Gastrocnemius medialis (tissue), 4 donors: ENCODE data around the gene TSPAN9. TPM values are rescaled to one million over a fixed set of nuclear protein-coding genes. Genes with fewer than 3 reads are reported as not detected.

Experiments
- ATAC-seq, 2 donors: fragments of 150-250 bp; one replicate each; pipeline ENCODE4 v1.9.1; 2016
- DNase-seq, 2 donors: peaks; one replicate each; pipeline ENCODE4 v3.0.0-alpha.2; 2019
- H3K27ac ChIP-seq, 4 donors: fragments of 200-600 bp; sonication (generic); 1 replicate in 1 of 4; 2 replicates in 3 of 4; pipeline ENCODE4 v1.5.1; 2016 to 2018; ENCODE audit warnings: mild to moderate bottlenecking in 2 of 4, moderate library complexity in 1 of 4
- H3K27me3 ChIP-seq, 3 donors: fragments of 200-600 bp; sonication (generic) in 2 of 3; 1 replicate in 1 of 3; 2 replicates in 2 of 3; pipeline versions ENCODE4 v1.5.1 to v1.6.0; 2016 to 2019; ENCODE audit warnings: mild to moderate bottlenecking in 1 of 3, moderate library complexity in 1 of 3
- H3K36me3 ChIP-seq, 2 donors: fragments of 200-600 bp; sonication (generic) in 1 of 2; one replicate each; pipeline ENCODE4 v1.5.1; 2017 to 2018
- H3K4me1 ChIP-seq, 2 donors: fragments of 200-600 bp; sonication (generic) in 1 of 2; one replicate each; pipeline ENCODE4 v1.5.1; 2016 to 2017; ENCODE audit warnings: mild to moderate bottlenecking in 2 of 2
- H3K4me3 ChIP-seq, 4 donors: fragments of 200-600 bp; sonication (generic) in 3 of 4; 1 replicate in 1 of 4; 2 replicates in 3 of 4; pipeline ENCODE4 v1.5.1; 2016 to 2019; ENCODE audit warnings: mild to moderate bottlenecking in 2 of 4
- H3K9me3 ChIP-seq, 3 donors: fragments of 200-600 bp; sonication (generic) in 2 of 3; 1 replicate in 1 of 3; 2 replicates in 2 of 3; pipeline ENCODE4 v1.5.1; 2016 to 2019
- POLR2A ChIP-seq, 2 donors: fragments of 450-650 bp; IDR thresholded peaks; one replicate each; pipeline ENCODE4 v1.6.1; 2017; ENCODE audit warnings: antibody characterized with exemption in 2 of 2, mild to moderate bottlenecking in 2 of 2, moderate library complexity in 2 of 2
- in situ Hi-C, 4 donors: fragments of 200-750 bp; cut with MboI; loops; one replicate each; pipeline versions ENCODE4 v1.15.0 to v1.8.0; 2017; ENCODE audit warnings: low sequenced_read_pairs in 4 of 4
- intact Hi-C: fragments of 100-400 bp; cut with DNase I; formaldehyde crosslinking; loops from one replicate; pipeline ENCODE4 v1.15.1; 2023; ENCODE audit warnings: low total_unique reads
- total RNA-seq, 4 donors: library from RNA; depleted of rRNA; stranded (reverse); fragments of >200 nt; gene quantifications; one replicate each; pipeline versions ENCODE4 v1.1.0 to v1.2.3, GENCODE V29; 2016
- TF ChIP-seq, protein P1 (sequence below), 5 experiments: fragments of 450-650 bp in 3 of 5; fragments of 200-600 bp in 2 of 5; sonication (generic) in 2 of 5; IDR thresholded peaks in 4 of 5; conservative IDR thresholded peaks in 1 of 5; 1 replicate in 4 of 5; 2 replicates in 1 of 5; pipeline ENCODE4 v1.5.1; 2016 to 2019; ENCODE audit warnings: antibody characterized with exemption in 5 of 5, mild to moderate bottlenecking in 3 of 5, moderate library complexity in 3 of 5

TSPAN9 gene
- total RNA-seq, 4 donors from 2014 or later = 4.7 to 9.4 (median 7.4) TPM

DNA sequence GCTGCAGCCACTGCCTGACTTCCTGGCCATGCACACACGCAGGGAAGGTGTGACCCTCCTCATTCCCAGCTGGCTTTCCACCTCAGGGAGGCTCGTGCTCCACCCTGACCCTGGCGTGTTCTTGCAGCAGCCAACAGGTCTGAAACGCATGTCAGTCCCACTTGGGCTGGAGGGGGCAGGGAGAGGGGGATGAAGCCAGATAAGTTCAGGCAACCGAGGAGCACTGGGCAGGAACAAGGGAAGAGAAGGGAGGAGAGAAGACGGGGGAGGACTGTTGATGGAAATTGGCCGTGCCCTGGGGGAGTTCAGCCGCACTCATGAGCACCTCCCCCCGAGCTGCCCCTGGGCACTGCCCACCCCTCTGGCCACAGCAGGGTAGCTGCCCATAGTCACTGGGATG is 231.4 kb downstream of the TSPAN9 start:
- in situ Hi-C loops (loop anchor here in 1 of 4 donors (25.0 kb wide), 1 partner anchor 329 kb away; no protein-coding TSS in a partner anchor), intact Hi-C loops (loop anchor here (10.0 kb wide), 1 partner anchor 346 kb away; no protein-coding TSS in a partner anchor)
- H3K4me3 ChIP-seq = no peak overlapping the region
- TF ChIP-seq, protein P1, sequence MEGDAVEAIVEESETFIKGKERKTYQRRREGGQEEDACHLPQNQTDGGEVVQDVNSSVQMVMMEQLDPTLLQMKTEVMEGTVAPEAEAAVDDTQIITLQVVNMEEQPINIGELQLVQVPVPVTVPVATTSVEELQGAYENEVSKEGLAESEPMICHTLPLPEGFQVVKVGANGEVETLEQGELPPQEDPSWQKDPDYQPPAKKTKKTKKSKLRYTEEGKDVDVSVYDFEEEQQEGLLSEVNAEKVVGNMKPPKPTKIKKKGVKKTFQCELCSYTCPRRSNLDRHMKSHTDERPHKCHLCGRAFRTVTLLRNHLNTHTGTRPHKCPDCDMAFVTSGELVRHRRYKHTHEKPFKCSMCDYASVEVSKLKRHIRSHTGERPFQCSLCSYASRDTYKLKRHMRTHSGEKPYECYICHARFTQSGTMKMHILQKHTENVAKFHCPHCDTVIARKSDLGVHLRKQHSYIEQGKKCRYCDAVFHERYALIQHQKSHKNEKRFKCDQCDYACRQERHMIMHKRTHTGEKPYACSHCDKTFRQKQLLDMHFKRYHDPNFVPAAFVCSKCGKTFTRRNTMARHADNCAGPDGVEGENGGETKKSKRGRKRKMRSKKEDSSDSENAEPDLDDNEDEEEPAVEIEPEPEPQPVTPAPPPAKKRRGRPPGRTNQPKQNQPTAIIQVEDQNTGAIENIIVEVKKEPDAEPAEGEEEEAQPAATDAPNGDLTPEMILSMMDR (IDR thresholded peaks at IDR 0.05 in 4 of 5, conservative IDR thresholded peaks at IDR 0.05 in 1 of 5) = no peak
- TF ChIP-seq POLR2A (IDR thresholded peaks at IDR 0.05) = no peak
- H3K9me3 ChIP-seq = no peaks in the 10 kb centered on the region
- no peak for DNase-seq
- peaks cover 0 to 4% of the 10 kb centered on the region in 2 donors for H3K4me1 ChIP-seq
- no peak for ATAC-seq
- H3K36me3 ChIP-seq = no peaks in the 10 kb centered on the region
- no peaks in the 10 kb centered on the region for H3K27me3 ChIP-seq
- no peak overlapping the region for H3K27ac ChIP-seq

DNA sequence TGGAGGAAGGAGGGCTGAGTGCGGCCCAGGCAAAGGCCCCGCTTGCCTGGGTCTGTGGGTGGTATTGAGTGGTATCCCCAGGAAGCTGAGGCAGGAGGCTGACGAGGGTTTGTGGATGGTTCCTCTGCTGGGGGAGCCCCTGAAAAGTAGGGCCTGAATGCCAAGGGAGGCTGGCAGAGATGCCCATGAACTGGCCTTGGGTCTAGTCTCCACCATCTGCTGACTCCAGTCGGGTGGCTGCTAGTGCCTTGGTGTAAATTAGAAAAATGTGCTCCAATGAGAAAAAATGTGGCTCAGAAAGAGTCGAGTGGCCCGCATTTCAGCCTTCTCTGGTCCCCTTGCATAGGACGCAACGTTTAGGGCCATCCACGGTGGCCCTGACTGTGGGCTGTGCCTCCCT is 232.6 kb downstream of the TSPAN9 start:
- in situ Hi-C loops = loop anchor here in 1 of 4 donors (25.0 kb wide), 1 partner anchor 327 kb away; no protein-coding TSS in a partner anchor
- Histone ChIP-seq H3K9me3 (no peaks in the 10 kb centered on the region), H3K27ac (no peak overlapping the region), H3K4me3 (no peak overlapping the region), H3K4me1 (peaks cover 0 to 7% of the 10 kb centered on the region in 2 donors), H3K27me3 (no peaks in the 10 kb centered on the region), H3K36me3 (no peaks in the 10 kb centered on the region)
- ATAC-seq (no peak), DNase-seq (no peak)
- intact Hi-C loops = loop anchor here (10.0 kb wide), 1 partner anchor 345 kb away; no protein-coding TSS in a partner anchor
- TF ChIP-seq, protein P1 (IDR thresholded peaks at IDR 0.05 in 4 of 5, conservative IDR thresholded peaks at IDR 0.05 in 1 of 5) = no peak
- TF ChIP-seq POLR2A (IDR thresholded peaks at IDR 0.05) = no peak

DNA sequence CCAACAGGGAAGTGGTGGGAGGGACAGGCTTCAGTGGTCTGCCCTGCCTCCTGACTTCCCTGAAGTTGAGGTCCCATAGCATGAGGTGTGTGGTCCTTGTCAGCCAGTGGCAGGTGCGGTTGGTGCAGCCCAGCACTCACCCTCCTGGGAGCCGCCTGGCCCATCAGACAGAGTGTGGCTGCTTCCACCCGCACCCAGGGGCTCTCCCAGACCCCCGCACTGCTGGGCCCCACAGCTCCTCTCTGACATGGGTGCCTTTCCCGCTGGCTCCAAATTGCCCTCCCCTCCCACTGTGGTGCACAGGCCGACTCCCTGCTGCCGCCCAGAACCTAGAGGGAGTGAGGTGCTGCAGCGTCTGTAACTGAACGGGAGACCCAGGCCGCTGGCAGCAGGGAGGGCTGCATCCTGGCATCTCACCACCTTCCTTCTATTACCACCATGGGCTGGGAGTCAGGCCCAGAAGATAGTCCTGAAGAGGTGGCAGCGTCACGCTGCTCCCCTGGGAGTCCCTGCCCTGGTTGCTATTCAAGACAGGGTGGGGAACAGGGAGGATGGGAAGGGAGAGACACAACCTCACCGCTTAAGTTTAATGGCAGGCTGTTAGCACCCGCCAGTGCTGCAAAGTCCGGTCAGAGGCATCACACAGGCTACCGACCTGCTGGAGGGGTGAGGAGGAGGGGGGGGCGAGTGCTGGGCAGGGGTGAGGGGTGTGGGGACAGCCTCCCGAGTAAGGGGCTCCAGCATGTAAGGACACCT is 233.3 kb downstream of the TSPAN9 start:
- Histone ChIP-seq H3K4me3 (no peak overlapping the region), H3K9me3 (no peaks in the 10 kb centered on the region), H3K27ac (no peak overlapping the region), H3K4me1 (peaks cover 0 to 7% of the 10 kb centered on the region in 2 donors), H3K27me3 (no peaks in the 10 kb centered on the region), H3K36me3 (no peaks in the 10 kb centered on the region)
- in situ Hi-C loops (loop anchor here in 1 of 4 donors (25.0 kb wide), 1 partner anchor 327 kb away; no protein-coding TSS in a partner anchor), intact Hi-C loops (no loop called here)
- ATAC-seq (no peak), DNase-seq (no peak)
- TF ChIP-seq, protein P1 (IDR thresholded peaks at IDR 0.05 in 4 of 5, conservative IDR thresholded peaks at IDR 0.05 in 1 of 5) = no peak
- no peak for TF ChIP-seq POLR2A (IDR thresholded peaks at IDR 0.05)

DNA sequence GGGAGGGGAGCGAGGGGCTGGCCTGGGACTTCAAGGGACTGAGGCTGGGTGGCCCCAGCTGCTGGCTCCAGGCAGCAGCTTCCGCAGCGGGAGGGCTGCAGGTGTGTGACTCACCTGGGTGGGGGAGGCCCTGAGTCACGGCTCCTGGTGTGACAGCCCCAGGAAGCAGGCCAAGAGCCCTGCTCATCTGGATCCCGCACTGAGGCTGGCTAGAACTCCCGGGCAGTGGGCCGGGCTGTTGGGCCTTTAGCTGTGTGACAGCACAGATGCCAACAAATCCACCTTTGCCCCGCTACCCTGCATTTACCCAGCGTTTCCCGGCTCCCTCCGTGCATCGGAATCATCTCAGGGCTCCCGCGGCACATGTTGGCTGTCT is 233.8 kb downstream of the TSPAN9 start:
- Histone ChIP-seq H3K4me1 (peaks cover 0 to 7% of the 10 kb centered on the region in 2 donors), H3K27me3 (no peaks in the 10 kb centered on the region), H3K4me3 (no peak overlapping the region), H3K36me3 (no peaks in the 10 kb centered on the region), H3K9me3 (no peaks in the 10 kb centered on the region), H3K27ac (no peak overlapping the region)
- intact Hi-C loops = no loop called here
- in situ Hi-C loops = loop anchor here in 1 of 4 donors (25.0 kb wide), 1 partner anchor 326 kb away; no protein-coding TSS in a partner anchor
- TF ChIP-seq, protein P1 (IDR thresholded peaks at IDR 0.05 in 4 of 5, conservative IDR thresholded peaks at IDR 0.05 in 1 of 5) = no peak
- no peak for TF ChIP-seq POLR2A (IDR thresholded peaks at IDR 0.05)
- ATAC-seq (no peak), DNase-seq (no peak)
